BE2C (cell line): ENCODE results near the gene ASCL1.

Source experiments
- DNase-seq: peaks from one replicate; pipeline ENCODE4 v3.0.0-alpha.2; 2020
- H3K27me3 ChIP-seq: fragments of 250-450 bp; sonication (Bioruptor Pico); 2 replicates; pipeline ENCODE4 v1.5.1; 2020; ENCODE audit warnings: mild to moderate bottlenecking
- H3K36me3 ChIP-seq: fragments of 250-450 bp; sonication (Bioruptor Pico); 2 replicates; pipeline ENCODE4 v1.5.1; 2020; ENCODE audit warnings: mild to moderate bottlenecking
- H3K4me1 ChIP-seq: fragments of 250-450 bp; sonication (Bioruptor Pico); 2 replicates; pipeline ENCODE4 v1.5.1; 2020
- H3K4me3 ChIP-seq: 2 replicates; pipeline ENCODE4 v1.5.1; 2011; ENCODE audit warnings: low read depth, low read length
- H3K9me3 ChIP-seq: fragments of 250-450 bp; sonication (Bioruptor Pico); 2 replicates; pipeline ENCODE4 v1.5.1; 2020
- TF ChIP-seq, protein P1 (sequence below): IDR thresholded peaks from 2 replicates; pipeline ENCODE4 v1.5.1; 2012; ENCODE audit warnings: mild to moderate bottlenecking, low read depth, low read length

The ASCL1 gene

GRCh38 chr12:102948941-102949352 lies 8.5 kb upstream of the ASCL1 start:
- peak overlapping the region; percentile 3 for H3K4me3 ChIP-seq
- peaks cover 14% of the 10 kb centered on the region for H3K4me1 ChIP-seq
- H3K36me3 ChIP-seq, result no peaks in the 10 kb centered on the region
- H3K9me3 ChIP-seq, result no peaks in the 10 kb centered on the region
- DNase-seq, result peak; percentile 78
- TF ChIP-seq, protein P1, sequence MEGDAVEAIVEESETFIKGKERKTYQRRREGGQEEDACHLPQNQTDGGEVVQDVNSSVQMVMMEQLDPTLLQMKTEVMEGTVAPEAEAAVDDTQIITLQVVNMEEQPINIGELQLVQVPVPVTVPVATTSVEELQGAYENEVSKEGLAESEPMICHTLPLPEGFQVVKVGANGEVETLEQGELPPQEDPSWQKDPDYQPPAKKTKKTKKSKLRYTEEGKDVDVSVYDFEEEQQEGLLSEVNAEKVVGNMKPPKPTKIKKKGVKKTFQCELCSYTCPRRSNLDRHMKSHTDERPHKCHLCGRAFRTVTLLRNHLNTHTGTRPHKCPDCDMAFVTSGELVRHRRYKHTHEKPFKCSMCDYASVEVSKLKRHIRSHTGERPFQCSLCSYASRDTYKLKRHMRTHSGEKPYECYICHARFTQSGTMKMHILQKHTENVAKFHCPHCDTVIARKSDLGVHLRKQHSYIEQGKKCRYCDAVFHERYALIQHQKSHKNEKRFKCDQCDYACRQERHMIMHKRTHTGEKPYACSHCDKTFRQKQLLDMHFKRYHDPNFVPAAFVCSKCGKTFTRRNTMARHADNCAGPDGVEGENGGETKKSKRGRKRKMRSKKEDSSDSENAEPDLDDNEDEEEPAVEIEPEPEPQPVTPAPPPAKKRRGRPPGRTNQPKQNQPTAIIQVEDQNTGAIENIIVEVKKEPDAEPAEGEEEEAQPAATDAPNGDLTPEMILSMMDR, result peak; percentile 98
- no peaks in the 10 kb centered on the region for H3K27me3 ChIP-seq

- no peaks in the 10 kb centered on the region for H3K9me3 ChIP-seq
- peaks cover 19% of the 10 kb centered on the region for H3K4me1 ChIP-seq
- TF ChIP-seq, protein P1, result no peak
- H3K27me3 ChIP-seq, result no peaks in the 10 kb centered on the region
- no peak overlapping the region for H3K4me3 ChIP-seq
- H3K36me3 ChIP-seq, result no peaks in the 10 kb centered on the region
- peak; percentile 34 for DNase-seq
Measured at GRCh38 chr12:102950107-102950949, 7.1 kb upstream of the ASCL1 start.

GRCh38 chr12:102950950-102951619 lies 6.4 kb upstream of the ASCL1 start:
- TF ChIP-seq, protein P1, result no peak
- no peaks in the 10 kb centered on the region for H3K9me3 ChIP-seq
- H3K4me3 ChIP-seq, result no peak overlapping the region
- no peaks in the 10 kb centered on the region for H3K27me3 ChIP-seq
- peaks cover 19% of the 10 kb centered on the region for H3K4me1 ChIP-seq
- H3K36me3 ChIP-seq, result no peaks in the 10 kb centered on the region
- DNase-seq, result no peak

- no peak overlapping the region for H3K4me3 ChIP-seq
- peaks cover 19% of the 10 kb centered on the region for H3K4me1 ChIP-seq
- no peaks in the 10 kb centered on the region for H3K36me3 ChIP-seq
- no peaks in the 10 kb centered on the region for H3K9me3 ChIP-seq
- no peak for DNase-seq
- TF ChIP-seq, protein P1, result no peak
- no peaks in the 10 kb centered on the region for H3K27me3 ChIP-seq
Measured at GRCh38 chr12:102951841-102952240, 5.6 kb upstream of the ASCL1 start.

DNA sequence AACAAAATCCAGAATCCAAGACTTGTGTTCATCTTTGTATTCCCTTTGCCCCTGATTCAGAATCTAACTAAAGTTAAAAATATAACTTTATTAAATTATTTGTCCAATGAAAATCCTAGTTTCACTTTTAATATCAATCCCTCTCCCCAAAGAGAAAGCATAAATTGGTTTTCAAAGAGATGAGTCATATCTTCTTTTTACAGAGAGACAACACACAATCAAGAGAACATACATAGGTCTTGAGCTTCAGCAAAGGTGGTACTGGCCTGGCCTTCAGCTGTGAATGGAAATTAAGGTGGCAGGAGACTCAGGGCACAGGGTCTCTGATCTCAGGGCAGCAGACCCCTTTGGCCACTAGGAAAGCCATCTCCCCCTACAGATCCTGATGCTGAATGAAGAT lies 4.3 kb upstream of the ASCL1 start:
- H3K27me3 ChIP-seq, result no peaks in the 10 kb centered on the region
- no peaks in the 10 kb centered on the region for H3K9me3 ChIP-seq
- H3K36me3 ChIP-seq, result no peaks in the 10 kb centered on the region; the same call in 1 of the 2 replicates
- H3K4me3 ChIP-seq, result no peak overlapping the region
- TF ChIP-seq, protein P1, result no peak
- peaks cover 19% of the 10 kb centered on the region for H3K4me1 ChIP-seq
- no peak for DNase-seq

DNA sequence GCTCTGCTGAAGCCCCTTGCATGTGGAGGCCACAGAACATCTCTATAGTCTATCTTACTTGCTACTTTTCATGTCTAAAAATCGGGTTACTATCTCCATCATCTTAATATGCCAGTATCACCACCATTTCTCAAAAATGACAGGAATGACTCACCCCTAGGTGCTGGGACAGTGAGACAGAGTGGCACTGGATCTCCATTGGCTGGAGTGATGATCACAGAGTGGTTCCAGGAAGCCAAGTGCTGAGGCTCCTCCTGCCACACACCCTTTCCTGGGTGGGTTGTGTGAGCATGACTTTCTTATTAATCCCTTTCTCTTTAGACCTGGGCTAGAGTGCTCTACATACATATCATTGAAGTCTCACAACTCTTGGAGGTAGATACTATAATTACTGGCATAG lies 3.3 kb upstream of the ASCL1 start:
- TF ChIP-seq, protein P1, result no peak
- H3K9me3 ChIP-seq, result no peaks in the 10 kb centered on the region
- no peak overlapping the region for H3K4me3 ChIP-seq
- H3K27me3 ChIP-seq, result no peaks in the 10 kb centered on the region
- no peaks in the 10 kb centered on the region; the same call in 1 of the 2 replicates for H3K36me3 ChIP-seq
- peaks cover 17% of the 10 kb centered on the region for H3K4me1 ChIP-seq
- DNase-seq, result no peak
